ENCODE results near the gene ZNF835.
"Not testable (repeated sequence)": the region's sequence is repeated elsewhere in the genome, so short reads cannot be mapped to it uniquely, and the experiment has no call there.

Gene ZNF835

DNA sequence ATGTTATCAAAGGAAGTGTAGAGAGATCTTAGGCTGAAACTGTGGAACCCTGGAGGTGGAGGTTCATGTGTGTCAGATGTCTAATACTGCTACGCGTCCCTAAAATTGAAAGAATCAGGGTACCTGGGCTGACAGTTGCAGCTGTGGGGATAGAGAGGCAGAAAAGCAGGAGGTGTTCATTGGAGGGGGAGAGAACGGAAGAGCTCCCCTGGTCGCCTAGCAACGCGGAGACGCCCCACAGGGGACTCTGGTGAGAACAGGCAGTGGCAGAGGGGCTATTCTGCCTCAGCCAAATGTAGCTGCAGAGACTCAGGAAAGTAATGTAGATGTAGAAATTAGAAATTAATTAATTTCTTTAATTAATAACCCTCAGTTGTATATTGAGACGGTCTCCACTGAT, 10.1 kb upstream of the ZNF835 start:
- Histone ChIP-seq H3K9ac (ENCODE audit: insufficient read length, low read depth) (no peak overlapping the region), H3K36me3 (ENCODE audit: insufficient read depth, insufficient read length, low read length) (no peaks in the 10 kb centered on the region), H3K9me3 (ENCODE audit: insufficient read depth, low read length) (no peaks in the 10 kb centered on the region), H3K27me3 (ENCODE audit: insufficient read depth, insufficient read length) (no peaks in the 10 kb centered on the region), H3K4me1 (ENCODE audit: insufficient read depth, insufficient read length) (no peaks in the 10 kb centered on the region), H3K4me3 (ENCODE audit: insufficient read length, low read depth) (no peak overlapping the region)
- TF ChIP-seq YY1 (IDR thresholded peaks at IDR 0.05; ENCODE audit: insufficient read depth, insufficient read length) (no peak), ZNF274 (IDR thresholded peaks at IDR 0.05; ENCODE audit: low read depth, low read length) (no peak), SUZ12 (IDR thresholded peaks at IDR 0.05; ENCODE audit: extremely low read depth, insufficient read depth, insufficient read length) (no peak)
- no peak for DNase-seq (ENCODE audit: low read depth, low spot score)

DNA sequence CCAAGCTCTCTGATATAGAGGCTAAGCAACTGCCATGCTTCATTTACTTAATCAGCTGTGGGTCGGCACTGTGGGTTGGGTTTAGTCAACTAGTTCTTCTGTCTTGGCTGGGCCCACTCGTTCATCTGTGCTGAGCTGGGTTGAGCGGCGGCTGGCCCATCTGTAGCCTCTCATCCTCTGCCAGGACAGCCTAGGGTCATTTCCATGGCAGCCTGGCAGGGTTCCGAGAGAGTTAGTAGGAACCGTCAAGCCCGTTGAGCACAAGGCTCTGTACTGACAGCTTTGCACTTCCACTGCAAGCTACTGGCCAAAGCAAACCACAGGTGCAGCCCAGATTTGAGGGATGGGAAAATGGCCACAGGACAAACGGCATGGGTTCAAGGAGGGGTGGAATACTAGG, 6.6 kb upstream of the ZNF835 start:
- Histone ChIP-seq H3K9ac (ENCODE audit: insufficient read length, low read depth) (no peak overlapping the region), H3K4me1 (ENCODE audit: insufficient read depth, insufficient read length) (no peaks in the 10 kb centered on the region), H3K27me3 (ENCODE audit: insufficient read depth, insufficient read length) (no peaks in the 10 kb centered on the region), H3K36me3 (ENCODE audit: insufficient read depth, insufficient read length, low read length) (no peaks in the 10 kb centered on the region), H3K4me3 (ENCODE audit: insufficient read length, low read depth) (no peak overlapping the region), H3K9me3 (ENCODE audit: insufficient read depth, low read length) (no peaks in the 10 kb centered on the region)
- TF ChIP-seq ZNF274 (IDR thresholded peaks at IDR 0.05; ENCODE audit: low read depth, low read length) (no peak), YY1 (IDR thresholded peaks at IDR 0.05; ENCODE audit: insufficient read depth, insufficient read length) (no peak), SUZ12 (IDR thresholded peaks at IDR 0.05; ENCODE audit: extremely low read depth, insufficient read depth, insufficient read length) (no peak)
- DNase-seq (ENCODE audit: low read depth, low spot score) = no peak

- not testable (repeated sequence) for H3K27me3 ChIP-seq (ENCODE audit: insufficient read depth, insufficient read length); H3K36me3 ChIP-seq (ENCODE audit: insufficient read depth, insufficient read length, low read length); H3K9me3 ChIP-seq (ENCODE audit: insufficient read depth, low read length); H3K9ac ChIP-seq (ENCODE audit: insufficient read length, low read depth); H3K4me1 ChIP-seq (ENCODE audit: insufficient read depth, insufficient read length); H3K4me3 ChIP-seq (ENCODE audit: insufficient read length, low read depth); DNase-seq (ENCODE audit: low read depth, low spot score)
Observed at GRCh38 chr19:56672610-56673009, 1.1 kb upstream of the ZNF835 start.

DNA sequence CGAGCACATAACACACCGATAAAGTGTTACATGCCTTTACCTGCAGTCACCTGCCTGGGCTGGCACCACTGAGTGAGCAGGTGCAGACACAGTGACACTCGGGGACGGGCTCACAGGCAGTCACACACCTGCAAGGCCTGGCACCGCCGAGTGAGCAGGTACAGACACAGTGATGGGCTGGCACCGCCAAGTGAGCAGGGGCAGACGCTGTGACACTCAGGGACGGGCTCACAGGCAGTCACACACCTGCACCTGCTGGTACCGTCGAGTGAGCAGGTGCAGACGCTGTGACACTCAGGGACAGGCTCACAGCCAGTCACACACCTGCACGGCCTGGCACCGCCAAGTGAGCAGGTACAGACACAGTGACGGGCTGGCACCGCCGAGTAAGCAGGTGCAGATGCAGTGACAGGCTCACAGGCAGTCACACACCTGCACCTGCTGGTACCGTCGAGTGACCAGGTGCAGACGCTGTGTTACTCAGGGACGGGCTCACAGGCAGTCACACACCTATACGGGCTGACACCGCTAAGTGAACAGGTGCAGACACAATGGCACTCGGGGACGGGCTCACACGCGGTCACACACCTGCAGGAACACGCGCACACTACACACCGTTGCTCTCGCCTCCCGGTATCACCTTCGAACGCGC, 470 bp downstream of the ZNF835 start:
- DNase-seq (ENCODE audit: low read depth, low spot score) = no peak
- Histone ChIP-seq H3K4me3 (ENCODE audit: insufficient read length, low read depth) (peak overlapping the region; percentile 71), H3K36me3 (ENCODE audit: insufficient read depth, insufficient read length, low read length) (no peaks in the 10 kb centered on the region), H3K27me3 (ENCODE audit: insufficient read depth, insufficient read length) (no peaks in the 10 kb centered on the region), H3K9ac (ENCODE audit: insufficient read length, low read depth) (peak overlapping the region; percentile 88), H3K9me3 (ENCODE audit: insufficient read depth, low read length) (no peaks in the 10 kb centered on the region), H3K4me1 (ENCODE audit: insufficient read depth, insufficient read length) (peaks cover 6% of the 10 kb centered on the region)
- TF ChIP-seq ZNF274 (IDR thresholded peaks at IDR 0.05; ENCODE audit: low read depth, low read length) (no peak), SUZ12 (IDR thresholded peaks at IDR 0.05; ENCODE audit: extremely low read depth, insufficient read depth, insufficient read length) (no peak), YY1 (IDR thresholded peaks at IDR 0.05; ENCODE audit: insufficient read depth, insufficient read length) (no peak)

GRCh38 chr19:56670401-56670960, 1.1 kb downstream of the ZNF835 start:
- TF ChIP-seq YY1 (IDR thresholded peaks at IDR 0.05; ENCODE audit: insufficient read depth, insufficient read length) (no peak), ZNF274 (IDR thresholded peaks at IDR 0.05; ENCODE audit: low read depth, low read length) (no peak), SUZ12 (IDR thresholded peaks at IDR 0.05; ENCODE audit: extremely low read depth, insufficient read depth, insufficient read length) (no peak)
- no peaks in the 10 kb centered on the region for H3K9me3 ChIP-seq (ENCODE audit: insufficient read depth, low read length)

GRCh38 chr19:56668676-56669075, 2.9 kb downstream of the ZNF835 start:
- H3K36me3 ChIP-seq (ENCODE audit: insufficient read depth, insufficient read length, low read length) = peaks cover 11% of the 10 kb centered on the region
- H3K4me3 ChIP-seq (ENCODE audit: insufficient read length, low read depth) = no peak overlapping the region
- TF ChIP-seq SUZ12 (IDR thresholded peaks at IDR 0.05; ENCODE audit: extremely low read depth, insufficient read depth, insufficient read length) (no peak), ZNF274 (IDR thresholded peaks at IDR 0.05; ENCODE audit: low read depth, low read length) (no peak), YY1 (IDR thresholded peaks at IDR 0.05; ENCODE audit: insufficient read depth, insufficient read length) (no peak)
- H3K4me1 ChIP-seq (ENCODE audit: insufficient read depth, insufficient read length) = peaks cover 6% of the 10 kb centered on the region
- no peak for DNase-seq (ENCODE audit: low read depth, low spot score)
- H3K9me3 ChIP-seq (ENCODE audit: insufficient read depth, low read length) = no peaks in the 10 kb centered on the region
- no peaks in the 10 kb centered on the region for H3K27me3 ChIP-seq (ENCODE audit: insufficient read depth, insufficient read length)
- no peak overlapping the region for H3K9ac ChIP-seq (ENCODE audit: insufficient read length, low read depth)

More at GRCh38 chr19:56670401-56670960, 1.1 kb downstream of the ZNF835 start:
- Histone ChIP-seq H3K4me3 (ENCODE audit: insufficient read length, low read depth) (peak overlapping the region; percentile 71), H3K36me3 (ENCODE audit: insufficient read depth, insufficient read length, low read length) (no peaks in the 10 kb centered on the region), H3K9ac (ENCODE audit: insufficient read length, low read depth) (peak overlapping the region; percentile 88), H3K27me3 (ENCODE audit: insufficient read depth, insufficient read length) (no peaks in the 10 kb centered on the region), H3K4me1 (ENCODE audit: insufficient read depth, insufficient read length) (peaks cover 6% of the 10 kb centered on the region)
- DNase-seq (ENCODE audit: low read depth, low spot score) = no peak

DNA sequence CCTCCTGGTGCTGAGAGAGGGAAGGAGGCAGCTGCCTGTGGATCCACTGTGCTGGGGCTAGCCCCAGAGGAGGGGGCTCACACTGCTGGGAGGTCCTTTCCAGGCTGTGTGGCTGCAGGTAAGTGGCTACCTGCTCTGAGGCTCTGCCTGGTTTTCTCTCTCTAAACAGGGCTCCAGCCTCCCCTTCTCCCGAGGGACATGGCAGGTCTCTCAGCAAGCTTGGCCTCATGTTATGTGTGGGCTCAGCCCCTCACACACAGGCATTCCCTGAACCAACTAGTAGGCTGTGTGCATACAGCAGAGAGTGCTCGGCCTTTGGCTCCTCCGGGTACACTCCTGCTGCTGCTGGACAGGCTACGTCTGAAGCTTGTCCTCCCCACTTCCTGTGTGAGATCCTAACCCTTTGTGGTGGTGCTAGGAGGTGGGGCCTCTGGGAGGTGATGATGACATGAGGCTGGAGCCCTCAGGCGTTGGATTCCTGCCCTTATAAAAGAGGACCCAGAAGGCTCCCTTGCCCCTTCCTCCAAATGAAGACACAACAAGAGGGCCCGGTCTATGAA, 4.2 kb downstream of the ZNF835 start:
- Histone ChIP-seq H3K27me3 (ENCODE audit: insufficient read depth, insufficient read length) (no peaks in the 10 kb centered on the region), H3K9me3 (ENCODE audit: insufficient read depth, low read length) (no peaks in the 10 kb centered on the region), H3K4me3 (ENCODE audit: insufficient read length, low read depth) (no peak overlapping the region), H3K36me3 (ENCODE audit: insufficient read depth, insufficient read length, low read length) (peaks cover 17% of the 10 kb centered on the region), H3K9ac (ENCODE audit: insufficient read length, low read depth) (no peak overlapping the region), H3K4me1 (ENCODE audit: insufficient read depth, insufficient read length) (peaks cover 6% of the 10 kb centered on the region)
- no peak for TF ChIP-seq YY1 (IDR thresholded peaks at IDR 0.05; ENCODE audit: insufficient read depth, insufficient read length)
- no peak for TF ChIP-seq SUZ12 (IDR thresholded peaks at IDR 0.05; ENCODE audit: extremely low read depth, insufficient read depth, insufficient read length)
- TF ChIP-seq ZNF274 (IDR thresholded peaks at IDR 0.05; ENCODE audit: low read depth, low read length) = no peak
- DNase-seq (ENCODE audit: low read depth, low spot score) = no peak
